ENCODE results near the gene LCE1A.

The LCE1A gene

DNA sequence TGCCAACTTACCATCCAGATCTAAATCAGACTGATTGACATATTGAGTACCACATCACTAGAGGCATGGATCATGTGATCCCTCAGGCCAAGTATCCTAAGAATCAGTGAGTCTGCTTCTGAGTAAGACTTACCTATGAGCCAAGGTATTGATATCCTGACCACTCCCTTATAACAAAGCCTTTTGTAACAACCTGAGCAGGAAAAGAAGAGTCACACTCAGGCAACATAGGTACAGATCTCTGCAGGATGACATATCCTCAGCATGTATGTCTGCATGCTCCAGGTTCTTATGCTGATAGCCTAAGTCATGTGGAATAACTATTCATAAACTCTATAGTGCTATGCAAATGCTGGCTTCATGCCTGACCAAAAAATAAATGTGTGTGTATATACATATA lies 2.3 kb upstream of the LCE1A start:
- Mint-ChIP-seq H3K27me3 (ENCODE audit: low read depth, poor library complexity) (no peaks in the 10 kb centered on the region), H3K27ac (no peak overlapping the region), H3K36me3 (ENCODE audit: low read depth) (no peaks in the 10 kb centered on the region), H3K9me3 (peaks cover 68% of the 10 kb centered on the region), H3K4me3 (no peak overlapping the region), H3K4me1 (no peaks in the 10 kb centered on the region)
- no peak for DNase-seq
- TF ChIP-seq, protein P1, sequence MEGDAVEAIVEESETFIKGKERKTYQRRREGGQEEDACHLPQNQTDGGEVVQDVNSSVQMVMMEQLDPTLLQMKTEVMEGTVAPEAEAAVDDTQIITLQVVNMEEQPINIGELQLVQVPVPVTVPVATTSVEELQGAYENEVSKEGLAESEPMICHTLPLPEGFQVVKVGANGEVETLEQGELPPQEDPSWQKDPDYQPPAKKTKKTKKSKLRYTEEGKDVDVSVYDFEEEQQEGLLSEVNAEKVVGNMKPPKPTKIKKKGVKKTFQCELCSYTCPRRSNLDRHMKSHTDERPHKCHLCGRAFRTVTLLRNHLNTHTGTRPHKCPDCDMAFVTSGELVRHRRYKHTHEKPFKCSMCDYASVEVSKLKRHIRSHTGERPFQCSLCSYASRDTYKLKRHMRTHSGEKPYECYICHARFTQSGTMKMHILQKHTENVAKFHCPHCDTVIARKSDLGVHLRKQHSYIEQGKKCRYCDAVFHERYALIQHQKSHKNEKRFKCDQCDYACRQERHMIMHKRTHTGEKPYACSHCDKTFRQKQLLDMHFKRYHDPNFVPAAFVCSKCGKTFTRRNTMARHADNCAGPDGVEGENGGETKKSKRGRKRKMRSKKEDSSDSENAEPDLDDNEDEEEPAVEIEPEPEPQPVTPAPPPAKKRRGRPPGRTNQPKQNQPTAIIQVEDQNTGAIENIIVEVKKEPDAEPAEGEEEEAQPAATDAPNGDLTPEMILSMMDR (IDR thresholded peaks at IDR 0.05), result no peak

DNA sequence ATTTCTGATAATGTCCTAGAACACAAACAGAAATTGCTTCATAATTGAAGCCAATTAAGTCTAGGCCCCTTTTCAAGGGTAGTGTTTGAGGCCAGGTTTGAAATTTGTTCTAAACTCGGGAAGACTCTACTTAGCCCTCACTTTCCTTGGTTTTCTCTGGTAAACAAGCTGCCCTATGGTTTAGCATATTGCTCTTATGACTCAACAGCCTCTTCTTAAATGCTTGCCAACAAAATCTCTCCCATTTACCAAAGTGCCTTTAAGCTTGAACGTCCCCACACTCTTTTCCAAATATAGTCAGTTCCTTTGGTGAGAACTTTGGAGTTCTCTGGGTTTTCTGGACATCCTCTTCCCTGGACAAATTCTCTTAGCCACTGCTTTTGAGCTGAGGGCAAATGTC lies 9.6 kb downstream of the LCE1A start:
- TF ChIP-seq, protein P1 (IDR thresholded peaks at IDR 0.05), result no peak
- Mint-ChIP-seq H3K27ac (no peak overlapping the region), H3K4me3 (no peak overlapping the region), H3K36me3 (ENCODE audit: low read depth) (no peaks in the 10 kb centered on the region), H3K4me1 (no peaks in the 10 kb centered on the region), H3K27me3 (ENCODE audit: low read depth, poor library complexity) (no peaks in the 10 kb centered on the region), H3K9me3 (peaks cover 65% of the 10 kb centered on the region)
- no peak for DNase-seq

DNA sequence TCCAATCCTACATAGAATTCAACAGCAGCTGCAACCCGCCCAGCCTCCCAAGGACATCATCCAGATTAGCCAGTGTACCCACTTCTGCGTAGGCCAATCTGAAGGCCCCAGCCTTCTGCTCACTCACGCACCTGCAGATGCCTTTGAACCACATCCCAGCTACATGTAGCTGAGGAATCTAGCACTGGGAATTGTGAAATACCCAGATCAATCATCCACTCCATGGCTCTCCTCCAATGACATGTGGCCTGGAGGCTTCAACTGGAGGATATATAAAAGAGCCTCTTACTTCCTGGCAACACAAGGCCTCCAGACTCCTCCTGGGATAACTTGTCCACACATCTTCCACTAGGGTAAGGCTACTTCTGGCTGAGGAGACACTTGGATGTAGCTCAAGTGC lies 15.3 kb downstream of the LCE1A start, which contains the start of gene LCE6A:
TSS of gene LCE6A (plus strand) at position 301 of the 400 bp plus-strand sequence. CDS start 665 bp downstream, outside the sequence.
- Mint-ChIP-seq H3K27ac (no peak within 1 kb of the TSS), H3K9me3 (peaks cover 68% of the 10 kb centered on the region)

DNA sequence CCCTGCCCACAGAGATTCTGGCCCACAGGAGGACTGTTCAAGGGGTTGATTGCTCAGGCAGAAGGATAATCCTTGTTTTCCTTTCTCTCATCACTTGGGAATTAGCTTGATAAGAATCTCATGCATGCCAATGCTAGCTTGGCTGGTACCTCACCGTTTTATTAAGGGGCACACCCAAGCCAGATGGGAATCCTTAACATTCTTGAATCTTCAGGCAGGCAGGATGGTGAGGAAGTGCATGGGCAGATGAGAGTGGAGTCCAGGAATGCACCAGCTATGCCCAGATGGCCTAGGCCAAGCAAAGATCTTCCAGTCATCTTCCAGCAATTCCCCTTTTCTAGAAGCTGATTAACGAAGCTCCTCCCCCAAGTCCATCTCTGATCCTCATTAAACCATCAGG lies 28.4 kb downstream of the LCE1A start:
- H3K4me3 Mint-ChIP-seq, result no peak overlapping the region
- H3K27ac Mint-ChIP-seq, result no peak overlapping the region
- no peaks in the 10 kb centered on the region for H3K36me3 Mint-ChIP-seq (ENCODE audit: low read depth)
- H3K4me1 Mint-ChIP-seq, result no peaks in the 10 kb centered on the region
- H3K27me3 Mint-ChIP-seq (ENCODE audit: low read depth, poor library complexity), result peaks cover 3% of the 10 kb centered on the region
- no peak for DNase-seq
- TF ChIP-seq, protein P1 (IDR thresholded peaks at IDR 0.05), result no peak
- peaks cover 67% of the 10 kb centered on the region for H3K9me3 Mint-ChIP-seq

More for the DNA sequence above, 15.3 kb downstream of the LCE1A start, which contains the start of gene LCE6A:
- Mint-ChIP-seq H3K4me3 (no peak within 1 kb of the TSS), H3K36me3 (ENCODE audit: low read depth) (no peaks in the 10 kb centered on the region), H3K27me3 (ENCODE audit: low read depth, poor library complexity) (no peaks in the 10 kb centered on the region), H3K4me1 (no peaks in the 10 kb centered on the region)
- no peak for DNase-seq
- TF ChIP-seq, protein P1 (IDR thresholded peaks at IDR 0.05), result no peak

DNA sequence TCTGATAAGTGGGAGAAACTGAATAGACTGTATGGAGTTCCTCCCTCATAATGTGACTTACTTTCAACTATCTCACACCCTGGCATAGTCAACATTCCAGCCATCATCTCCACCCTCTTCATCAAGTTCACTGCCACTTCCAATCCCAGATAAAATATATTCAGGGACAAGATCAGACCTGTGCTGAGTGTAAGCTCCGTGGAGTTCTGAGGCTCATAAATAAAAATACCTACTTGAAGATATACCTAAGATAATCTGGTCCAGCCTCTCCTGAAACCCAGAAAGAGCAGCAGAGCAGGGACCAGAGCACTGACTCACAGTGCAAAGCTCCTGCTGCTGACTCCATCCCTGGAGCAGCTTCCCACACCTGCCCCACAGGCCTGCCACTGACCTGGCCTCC lies 30.8 kb downstream of the LCE1A start:
- Mint-ChIP-seq H3K27me3 (ENCODE audit: low read depth, poor library complexity) (peaks cover 3% of the 10 kb centered on the region), H3K4me3 (no peak overlapping the region), H3K9me3 (peaks cover 76% of the 10 kb centered on the region)

DNA sequence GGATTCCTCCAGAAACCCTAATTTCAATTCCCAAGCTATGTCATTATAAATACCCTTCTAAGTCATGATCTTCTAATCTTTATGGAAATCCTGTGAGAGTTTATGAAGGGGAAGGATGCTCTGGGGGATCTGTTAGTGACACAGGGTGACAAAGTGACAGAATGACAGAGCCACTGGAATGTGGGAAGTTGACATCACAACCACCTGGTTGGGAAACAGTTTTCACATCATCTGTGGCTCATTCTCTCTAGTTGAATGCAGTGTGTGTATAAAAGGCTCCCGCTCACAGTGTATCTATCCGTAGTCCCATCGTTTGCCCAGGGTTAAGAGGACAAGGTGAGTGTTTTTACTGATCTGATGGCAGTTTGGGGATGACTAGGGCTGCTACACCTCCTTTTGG lies 32.4 kb downstream of the LCE1A start, which contains the start of gene LCE7A:
TSS of gene LCE7A (plus strand) at position 301 of the 400 bp plus-strand sequence. CDS start 702 bp downstream, outside the sequence.
- TF ChIP-seq, protein P1 (IDR thresholded peaks at IDR 0.05), result no peak
- H3K36me3 Mint-ChIP-seq (ENCODE audit: low read depth), result no peaks in the 10 kb centered on the region
- H3K27me3 Mint-ChIP-seq (ENCODE audit: low read depth, poor library complexity), result peaks cover 3% of the 10 kb centered on the region
- H3K4me3 Mint-ChIP-seq, result no peak within 1 kb of the TSS
- H3K9me3 Mint-ChIP-seq, result peaks cover 68% of the 10 kb centered on the region
- DNase-seq, result no peak
- no peak within 1 kb of the TSS for H3K27ac Mint-ChIP-seq
- H3K4me1 Mint-ChIP-seq, result no peaks in the 10 kb centered on the region

More for the DNA sequence above, 30.8 kb downstream of the LCE1A start:
- Mint-ChIP-seq H3K4me1 (no peaks in the 10 kb centered on the region), H3K36me3 (ENCODE audit: low read depth) (no peaks in the 10 kb centered on the region), H3K27ac (no peak overlapping the region)
- TF ChIP-seq, protein P1 (IDR thresholded peaks at IDR 0.05), result no peak
- DNase-seq, result no peak
